GM23338 (cell line): ENCODE results near the gene SPATA2L. TPM values are rescaled to one million over a fixed set of nuclear protein-coding genes. Genes with fewer than 3 reads are reported as not detected.

Experiments
- ATAC-seq: fragments of 200-7000 bp; cut with Tn5 transposase; 3 replicates; pipeline ENCODE4 v1.9.1; 2020
- DNase-seq: peaks from one replicate; pipeline ENCODE4 v3.0.0-alpha.2; 2015; ENCODE audit warnings: low spot score
- H2AFZ ChIP-seq: fragments of 200-600 bp; sonication (generic); 2 replicates; pipeline ENCODE4 v1.8.0; 2016; ENCODE audit warnings: antibody characterized with exemption, mild to moderate bottlenecking, moderate library complexity
- H3F3A ChIP-seq: fragments of 200-600 bp; sonication (generic); replicated peaks from 2 replicates; pipeline ENCODE4 v1.8.0; 2017; ENCODE audit warnings: antibody characterized with exemption, mixed run types, low read depth
- H3K27ac ChIP-seq: fragments of 200-600 bp; sonication (generic); 2 replicates; pipeline ENCODE4 v1.6.1; 2016; ENCODE audit warnings: low read depth
- H3K27me3 ChIP-seq: fragments of 200-600 bp; sonication (generic); 2 replicates; pipeline ENCODE4 v1.8.0; 2016; ENCODE audit warnings: mild to moderate bottlenecking, mixed run types, moderate library complexity; ENCODE audit not compliant: insufficient read depth
- H3K36me3 ChIP-seq: fragments of 200-600 bp; sonication (generic); 2 replicates; pipeline ENCODE4 v1.8.0; 2016; ENCODE audit warnings: mild to moderate bottlenecking; ENCODE audit not compliant: insufficient read depth
- H3K4me1 ChIP-seq: fragments of 200-600 bp; sonication (generic); 2 replicates; pipeline ENCODE4 v1.8.0; 2016; ENCODE audit warnings: mild to moderate bottlenecking, moderate library complexity; ENCODE audit not compliant: insufficient read depth
- H3K4me2 ChIP-seq: fragments of 200-600 bp; sonication (generic); 2 replicates; pipeline ENCODE4 v1.7.1; 2017; ENCODE audit warnings: mixed run types
- H3K4me3 ChIP-seq: fragments of 200-600 bp; sonication (generic); 2 replicates; pipeline ENCODE4 v1.6.1; 2016; ENCODE audit warnings: mixed run types
- H3K79me2 ChIP-seq: fragments of 200-600 bp; sonication (generic); replicated peaks from 2 replicates; pipeline ENCODE4 v1.8.0; 2017; ENCODE audit warnings: mild to moderate bottlenecking; ENCODE audit not compliant: insufficient read depth
- H3K9me2 ChIP-seq: fragments of 200-600 bp; sonication (generic); 2 replicates; pipeline ENCODE4 v1.8.0; 2017; ENCODE audit not compliant: insufficient read depth
- H4K20me1 ChIP-seq: fragments of 200-600 bp; sonication (generic); replicated peaks from 2 replicates; pipeline ENCODE4 v1.8.0; 2017; ENCODE audit warnings: mild to moderate bottlenecking; ENCODE audit not compliant: insufficient read depth
- H3K27ac Mint-ChIP-seq: 2 replicates; pipeline ENCODE4 v1.8.0; 2020; ENCODE audit warnings: inconsistent platforms, mild to moderate bottlenecking, moderate library complexity, mixed read lengths
- H3K27me3 Mint-ChIP-seq: 3 replicates; pipeline ENCODE4 v1.8.0; 2022; ENCODE audit warnings: low read depth, mild to moderate bottlenecking, moderate library complexity, mixed read lengths, inconsistent platforms; ENCODE audit not compliant: insufficient read depth, poor library complexity
- H3K36me3 Mint-ChIP-seq: 3 replicates; pipeline ENCODE4 v1.8.0; 2021; ENCODE audit warnings: low read depth, mild to moderate bottlenecking, inconsistent platforms, moderate library complexity, mixed read lengths
- H3K4me1 Mint-ChIP-seq: 3 replicates; pipeline ENCODE4 v1.8.0; 2020; ENCODE audit warnings: mild to moderate bottlenecking, inconsistent platforms, mixed read lengths
- H3K4me3 Mint-ChIP-seq: 3 replicates; pipeline ENCODE4 v1.8.0; 2021; ENCODE audit warnings: moderate library complexity, mild to moderate bottlenecking, inconsistent platforms, mixed read lengths
- H3K9me3 Mint-ChIP-seq: 3 replicates; pipeline ENCODE4 v1.8.0; 2020; ENCODE audit warnings: moderate library complexity, mild to moderate bottlenecking, inconsistent platforms, mixed read lengths
- ETS1 ChIP-seq: IDR thresholded peaks from 2 replicates; pipeline ENCODE4 v1.6.1; 2016; ENCODE audit warnings: antibody characterized with exemption
- JUNB ChIP-seq: IDR thresholded peaks from one replicate; pipeline ENCODE4 v1.6.1; 2016; ENCODE audit warnings: antibody characterized with exemption; ENCODE audit not compliant: unreplicated experiment
- NANOG ChIP-seq: IDR thresholded peaks from 2 replicates; pipeline ENCODE4 v1.6.1; 2016; ENCODE audit warnings: antibody characterized with exemption, borderline replicate concordance
- ZNF114 ChIP-seq: fragments of 250-450 bp; sonication (Bioruptor Pico); IDR thresholded peaks from 2 replicates; pipeline ENCODE4 v1.5.0; 2020; ENCODE audit warnings: mild to moderate bottlenecking, moderate library complexity
- ZNF462 ChIP-seq: fragments of 250-450 bp; sonication (Bioruptor Pico); IDR thresholded peaks from 2 replicates; pipeline ENCODE4 v1.5.0; 2020; ENCODE audit warnings: mild to moderate bottlenecking, moderate library complexity
- polyA plus RNA-seq: library from polyadenylated mRNA; unstranded; fragments of >200 nt; fragmentation: Nextera tagmentation; extraction: Ambion mirVana; gene quantifications from 2 replicates; pipeline ENCODE4 v1.2.1, GENCODE V29; 2016
- total RNA-seq: library from RNA; depleted of rRNA; stranded (reverse); fragments of >200 nt; shearing (Covaris generic); gene quantifications from 2 replicates; pipeline ENCODE4 v1.2.3, GENCODE V29; 2014

SPATA2L gene
- total and polyA plus RNA-seq, 2 experiments from 2014 or later: 6.9 to 26.2 TPM

GRCh38 chr16:89653656-89654295, 47.7 kb downstream of the SPATA2L start:
- no peak overlapping the region for H3K4me3 Mint-ChIP-seq

More at GRCh38 chr16:89653656-89654295, 47.7 kb downstream of the SPATA2L start:
- no peaks in the 10 kb centered on the region for H3K9me2 ChIP-seq
- peaks cover 22% of the 10 kb centered on the region for H3K36me3 Mint-ChIP-seq
- no peaks in the 10 kb centered on the region for H3K27me3 ChIP-seq
- H3K27ac ChIP-seq: no peak overlapping the region
- peaks cover 7% of the 10 kb centered on the region for H3K4me1 Mint-ChIP-seq
- ATAC-seq (no peak), DNase-seq (no peak)
- H3K27ac Mint-ChIP-seq: no peak overlapping the region
- H3K9me3 Mint-ChIP-seq: no peaks in the 10 kb centered on the region
- no peak overlapping the region for H3K4me2 ChIP-seq
- peaks cover 4% of the 10 kb centered on the region; the same call in 1 of the 2 replicates for H4K20me1 ChIP-seq
- H3K79me2 ChIP-seq: peaks cover 40% of the 10 kb centered on the region
- H3K4me3 ChIP-seq: no peak overlapping the region
- no peaks in the 10 kb centered on the region for H3K36me3 ChIP-seq
- H3K4me1 ChIP-seq: peaks cover 5% of the 10 kb centered on the region; the same call in 1 of the 2 replicates
- H2AFZ ChIP-seq: no peak overlapping the region
- TF ChIP-seq NANOG (no peak), ZNF462 (CRISPR knock-in tag) (no peak), ETS1 (no peak), JUNB (no peak), ZNF114 (no peak)
- H3K27me3 Mint-ChIP-seq: peaks cover 7% of the 10 kb centered on the region
- no peaks in the 10 kb centered on the region for H3F3A ChIP-seq
